ENCODE measurements around the gene MFSD2A.
"Not testable (repeated sequence)": the region's sequence is repeated elsewhere in the genome, so short reads cannot be mapped to it uniquely, and the experiment has no call there.

GRCh38 chr1:39984480-39984879, 29.5 kb downstream of the MFSD2A start:
- not testable (repeated sequence) for TF ChIP-seq CTCF, POLR2A (IDR thresholded peaks at IDR 0.05)

Data from testis (tissue), 2 donors.